RWPE1 (cell line): ENCODE results near the gene PLK3.
A peak's percentile ranks its signal among the peaks of the same experiment; 100 is the strongest.
"Not testable (repeated sequence)": the region's sequence is repeated elsewhere in the genome, so short reads cannot be mapped to it uniquely, and the experiment has no call there.

ENCODE experiments used
- CTCF ChIA-PET: fragments of 350-600 bp; sonication (Branson Sonifier 250); formaldehyde crosslinking; extraction: SDS; loops from one replicate; lab custom pipeline; 2021; lab: Yijun Ruan, JAX
- POLR2A ChIA-PET: fragments of 400-600 bp; formaldehyde crosslinking; extraction: SDS; loops from one replicate; lab custom pipeline; 2020; ENCODE audit warnings: antibody characterized with exemption; ENCODE audit not compliant: low non-redundant PET; lab: Yijun Ruan, JAX
- DNase-seq: peaks from one replicate; pipeline ENCODE4 v3.0.0; 2012; ENCODE audit warnings: low spot score
- H3K27ac ChIP-seq: fragments of 450-650 bp; 2 replicates; pipeline ENCODE4 v1.5.1; 2017
- TF ChIP-seq, protein P1 (sequence below): fragments of 450-650 bp; conservative IDR thresholded peaks from 2 replicates; pipeline ENCODE4 v1.5.1; 2017; ENCODE audit warnings: low read depth, mild to moderate bottlenecking

The PLK3 gene

DNA sequence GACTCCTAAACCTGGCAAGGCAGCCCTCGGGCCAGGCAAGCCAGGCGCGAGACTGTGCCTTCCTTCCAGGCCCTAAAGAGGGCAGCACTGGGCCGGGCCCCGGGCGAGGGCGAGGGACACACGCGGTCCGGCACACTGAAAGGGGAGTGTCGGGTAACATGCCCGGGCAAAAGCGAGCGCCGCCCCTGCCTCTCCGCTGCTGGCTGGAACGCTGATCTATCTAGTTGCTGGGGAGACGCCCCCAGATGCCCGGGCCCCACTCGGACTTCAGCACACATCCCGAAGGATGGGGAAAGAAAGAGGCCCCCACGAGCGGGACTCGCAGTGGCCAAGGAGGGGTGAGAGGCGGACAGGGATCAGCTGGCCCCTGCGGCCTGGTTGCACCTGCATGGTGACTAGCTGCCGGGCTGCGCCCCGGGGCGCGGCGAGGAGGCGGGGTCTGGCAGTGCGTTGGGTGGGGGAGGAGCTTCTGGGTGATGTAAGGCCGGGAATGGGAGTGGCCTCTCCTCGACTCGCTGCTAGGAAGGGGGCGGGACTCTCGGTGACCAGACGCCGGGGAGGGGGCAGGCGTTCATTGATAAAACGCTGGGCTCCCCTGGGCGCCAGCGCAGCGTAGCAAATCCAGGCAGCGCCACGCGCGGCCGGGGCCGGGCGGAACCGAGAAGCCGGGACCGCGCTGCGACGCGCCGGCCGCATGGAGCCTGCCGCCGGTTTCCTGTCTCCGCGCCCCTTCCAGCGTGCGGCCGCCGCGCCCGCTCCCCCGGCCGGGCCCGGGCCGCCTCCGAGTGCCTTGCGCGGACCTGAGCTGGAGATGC, at the start of gene PLK3:
PLK3 (plus strand) TSS at position 608 of the 815 bp plus-strand sequence; CDS start at position 695, 87 bp downstream.
- peak within 1 kb of the TSS; percentile 99 for H3K27ac ChIP-seq
- ChIA-PET POLR2A (interaction anchor here (0.6 to 1.5 kb wide), 8 partner anchors 9 to 748 kb away, joined by 3 to 8 read pairs (median 4); partner anchors contain the start of gene RPS8), CTCF (interaction anchor here (0.7 to 0.9 kb wide), 3 partner anchors 16 to 418 kb away, joined by 3 to 7 read pairs (median 3); no protein-coding TSS in a partner anchor)
- TF ChIP-seq, protein P1, sequence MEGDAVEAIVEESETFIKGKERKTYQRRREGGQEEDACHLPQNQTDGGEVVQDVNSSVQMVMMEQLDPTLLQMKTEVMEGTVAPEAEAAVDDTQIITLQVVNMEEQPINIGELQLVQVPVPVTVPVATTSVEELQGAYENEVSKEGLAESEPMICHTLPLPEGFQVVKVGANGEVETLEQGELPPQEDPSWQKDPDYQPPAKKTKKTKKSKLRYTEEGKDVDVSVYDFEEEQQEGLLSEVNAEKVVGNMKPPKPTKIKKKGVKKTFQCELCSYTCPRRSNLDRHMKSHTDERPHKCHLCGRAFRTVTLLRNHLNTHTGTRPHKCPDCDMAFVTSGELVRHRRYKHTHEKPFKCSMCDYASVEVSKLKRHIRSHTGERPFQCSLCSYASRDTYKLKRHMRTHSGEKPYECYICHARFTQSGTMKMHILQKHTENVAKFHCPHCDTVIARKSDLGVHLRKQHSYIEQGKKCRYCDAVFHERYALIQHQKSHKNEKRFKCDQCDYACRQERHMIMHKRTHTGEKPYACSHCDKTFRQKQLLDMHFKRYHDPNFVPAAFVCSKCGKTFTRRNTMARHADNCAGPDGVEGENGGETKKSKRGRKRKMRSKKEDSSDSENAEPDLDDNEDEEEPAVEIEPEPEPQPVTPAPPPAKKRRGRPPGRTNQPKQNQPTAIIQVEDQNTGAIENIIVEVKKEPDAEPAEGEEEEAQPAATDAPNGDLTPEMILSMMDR = peak; percentile 96
- peak; percentile 93 for DNase-seq

DNA sequence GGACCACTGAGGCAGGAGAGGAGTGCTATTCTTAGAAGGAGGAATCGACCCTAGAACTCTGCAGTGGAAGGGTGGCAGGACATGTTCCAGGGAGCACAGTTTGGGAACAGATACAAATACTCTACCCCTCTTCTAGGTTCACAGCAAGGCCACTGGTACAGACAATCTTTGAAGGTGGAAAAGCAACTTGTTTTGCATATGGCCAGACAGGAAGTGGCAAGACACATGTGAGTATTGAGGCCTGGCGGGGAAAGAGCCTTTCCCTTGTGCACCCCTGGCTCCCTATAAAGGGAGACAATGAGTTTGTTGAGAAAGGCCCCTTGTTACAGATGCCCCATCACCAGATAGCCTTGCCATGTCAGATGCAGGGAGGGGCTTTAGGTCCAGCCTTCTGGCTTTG, 42.8 kb upstream of the PLK3 start:
- CTCF ChIA-PET = no interaction called here
- TF ChIP-seq, protein P1 = no peak
- POLR2A ChIA-PET = no interaction called here
- H3K27ac ChIP-seq = no peak overlapping the region
- no peak for DNase-seq

DNA sequence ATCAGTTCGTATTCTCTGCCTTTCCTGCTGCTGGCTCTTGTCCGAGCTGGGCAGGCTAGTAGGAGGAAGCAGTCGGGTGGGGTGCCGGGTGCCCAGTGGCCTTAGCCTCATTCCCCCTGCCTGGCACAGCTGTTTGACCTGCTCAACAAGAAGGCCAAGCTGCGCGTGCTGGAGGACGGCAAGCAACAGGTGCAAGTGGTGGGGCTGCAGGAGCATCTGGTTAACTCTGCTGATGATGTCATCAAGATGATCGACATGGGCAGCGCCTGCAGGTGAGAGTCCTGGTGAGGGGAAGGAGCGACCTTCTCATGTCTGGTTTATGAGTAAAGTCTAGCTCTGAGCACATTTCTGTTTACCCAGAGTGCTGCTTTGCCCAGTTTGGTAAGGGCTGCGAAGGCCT, 41.1 kb upstream of the PLK3 start:
- H3K27ac ChIP-seq = no peak overlapping the region
- POLR2A ChIA-PET = no interaction called here

DNA sequence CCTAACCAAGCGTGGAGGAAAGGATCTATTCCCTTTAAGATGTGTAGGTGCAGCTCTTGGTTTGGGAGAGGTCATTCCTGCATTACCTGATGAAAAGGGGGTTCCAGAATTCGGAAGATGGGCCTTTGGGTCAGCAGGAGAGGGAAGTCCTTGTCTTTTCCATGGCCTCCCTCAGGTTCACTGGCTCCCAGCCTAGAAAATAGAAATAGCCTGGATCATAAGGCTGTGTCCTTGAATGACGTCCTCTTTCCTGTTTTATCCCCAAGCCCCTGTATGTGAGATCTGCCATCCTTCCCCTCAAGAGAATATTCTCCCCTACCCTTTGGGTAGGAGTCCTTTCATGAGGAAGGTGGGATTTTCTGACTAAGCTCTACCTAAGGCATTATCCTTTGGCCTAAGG, 39.3 kb upstream of the PLK3 start:
- CTCF ChIA-PET = no interaction called here
- H3K27ac ChIP-seq = 0 out of 2 replicates have a peak overlapping the region, but pooled peaks have one; percentile 0
- POLR2A ChIA-PET = interaction anchor here (1.2 kb wide), 1 partner anchor 14 kb away, joined by 3 read pairs; no protein-coding TSS in a partner anchor
- DNase-seq = no peak
- TF ChIP-seq, protein P1 = no peak

More for the DNA sequence above, 41.1 kb upstream of the PLK3 start:
- TF ChIP-seq, protein P1 = no peak
- CTCF ChIA-PET = interaction anchor here (0.6 to 0.7 kb wide), 2 partner anchors 28 to 1581 kb away, joined by 3 to 4 read pairs; partner anchors contain the start of gene RNU5D-1
- DNase-seq = no peak

DNA sequence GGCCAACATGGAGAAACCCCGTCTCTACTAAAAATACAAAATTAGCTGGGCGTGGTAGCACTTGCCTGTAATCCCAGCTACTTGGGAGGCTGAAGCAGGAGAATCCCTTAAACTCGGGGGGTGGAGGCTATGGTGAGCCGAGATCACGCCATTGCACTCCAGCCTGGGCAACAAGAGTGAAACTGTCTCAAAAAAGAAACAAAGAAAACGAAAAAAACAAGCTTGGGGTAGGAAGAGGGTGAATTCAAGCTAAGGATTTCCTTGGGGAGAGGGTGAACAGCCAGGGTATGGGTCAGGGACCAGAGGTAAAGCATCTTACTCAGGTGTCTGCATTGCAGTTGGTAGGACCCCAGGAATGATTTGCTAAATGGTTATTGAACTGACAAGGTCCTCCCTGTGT, 33.8 kb upstream of the PLK3 start:
- ChIA-PET POLR2A (interaction anchor here (0.6 kb wide), 1 partner anchor 59 kb away, joined by 3 read pairs; no protein-coding TSS in a partner anchor), CTCF (interaction anchor here (1.0 to 1.1 kb wide), 2 partner anchors 20 to 35 kb away, joined by 3 read pairs; no protein-coding TSS in a partner anchor)

DNA sequence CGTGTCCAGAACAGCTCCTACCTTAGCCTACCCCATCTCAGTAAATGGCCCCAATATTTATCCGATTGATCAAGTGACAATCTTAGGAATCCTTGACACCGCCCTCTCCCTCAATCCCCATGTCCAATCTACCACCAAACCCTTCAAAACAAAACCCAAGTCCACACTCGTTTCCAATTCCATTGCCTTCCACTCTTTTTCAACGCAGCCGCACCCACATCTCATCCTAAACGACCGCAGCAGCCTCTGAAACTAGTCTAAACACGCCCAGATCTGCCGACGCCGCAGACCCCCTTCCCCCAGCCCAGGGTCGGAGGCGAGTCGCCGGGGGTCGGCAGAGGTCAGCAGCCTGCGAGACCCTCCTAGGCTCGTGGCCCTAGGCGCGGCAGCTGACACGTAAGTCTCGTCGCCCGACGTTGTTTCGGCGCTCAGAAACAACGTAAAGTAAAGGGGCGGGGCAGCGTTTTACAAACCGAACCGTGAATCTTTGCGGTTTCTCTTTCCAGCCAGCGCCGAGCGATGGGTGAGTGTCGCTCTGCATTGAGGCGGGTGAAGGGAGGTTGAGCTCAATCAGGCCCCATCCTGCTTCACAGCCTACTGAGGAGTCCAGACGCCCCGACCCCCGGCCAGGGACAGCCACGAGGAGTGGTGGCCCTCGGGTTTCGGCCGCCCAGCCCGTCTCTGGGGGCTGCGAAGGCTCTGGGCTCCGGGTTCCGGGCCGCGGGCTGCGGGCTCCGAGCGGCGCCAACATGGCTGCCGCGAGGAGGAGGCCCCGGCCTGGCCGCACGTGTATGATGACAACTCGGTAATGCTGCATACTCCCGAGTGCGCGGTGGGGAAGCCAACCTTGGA, 24.9 kb upstream of the PLK3 start, which contains the start of gene RPS8:
RPS8 (plus strand) TSS at position 463 of the 852 bp plus-strand sequence; CDS start at position 520, 57 bp downstream.
- DNase-seq = peak; percentile 78
- TF ChIP-seq, protein P1 = no peak
- ChIA-PET CTCF (no interaction called here), POLR2A (interaction anchor here (0.5 to 1.6 kb wide), 6 partner anchors 15 to 1562 kb away, joined by 3 to 8 read pairs (median 4); partner anchors contain the start of gene PLK3)
- peak within 1 kb of the TSS; percentile 89 for H3K27ac ChIP-seq

More for the DNA sequence above, 33.8 kb upstream of the PLK3 start:
- peak overlapping the region; percentile 29 for H3K27ac ChIP-seq
- DNase-seq = not testable (repeated sequence)
